ENCODE results near the gene OSBPL8.

- TF ChIP-seq NR2C1 (IDR thresholded peaks at IDR 0.05): no peak
- no peak for TF ChIP-seq CTCF (IDR thresholded peaks at IDR 0.05 in 2 of 3, conservative IDR thresholded peaks at IDR 0.05 in 1 of 3; ENCODE audit: control insufficient read depth in 2 of 3, extremely low read depth in 1 of 3, insufficient read depth in 1 of 3, low read depth in 3 of 3, low read length in 3 of 3)
- TF ChIP-seq GABPA (IDR thresholded peaks at IDR 0.05; ENCODE audit: low read depth): no peak
Measured at GRCh38 chr12:76368230-76368629, 191.3 kb downstream of the OSBPL8 start.

All from GM12878 (cell line).